HFF-Myc (cell line): ENCODE results near the gene E2F2.

Source experiments
- DNase-seq: peaks from one replicate; pipeline ENCODE4 v3.0.0-alpha.2; 2011; ENCODE audit warnings: low read depth; ENCODE audit errors: extremely low read depth
- H3K4me3 ChIP-seq: replicated peaks from 2 replicates; pipeline ENCODE4 v1.5.1; 2011; ENCODE audit warnings: low read depth, mild to moderate bottlenecking, control low read depth, low read length
- CTCF ChIP-seq: IDR thresholded peaks from 2 replicates; pipeline ENCODE4 v1.5.1; 2012; ENCODE audit warnings: mild to moderate bottlenecking, low read depth, low read length, control low read depth; ENCODE audit errors: missing control alignments

The E2F2 gene

GRCh38 chr1:23563003-23563402 is 32.0 kb upstream of the E2F2 start:
- no peak for DNase-seq
- no peak for TF ChIP-seq CTCF
- H3K4me3 ChIP-seq = no peak overlapping the region

GRCh38 chr1:23562137-23562876 is 31.3 kb upstream of the E2F2 start:
- no peak for TF ChIP-seq CTCF

GRCh38 chr1:23561813-23562100 is 30.7 kb upstream of the E2F2 start:
- TF ChIP-seq CTCF = no peak
- no peak overlapping the region for H3K4me3 ChIP-seq

More at GRCh38 chr1:23562137-23562876, 31.3 kb upstream of the E2F2 start:
- peak; percentile 89 for DNase-seq
- no peak overlapping the region for H3K4me3 ChIP-seq

GRCh38 chr1:23561076-23561812 is 30.2 kb upstream of the E2F2 start:
- H3K4me3 ChIP-seq = no peak overlapping the region
- no peak for TF ChIP-seq CTCF
- no peak for DNase-seq

More at GRCh38 chr1:23561813-23562100, 30.7 kb upstream of the E2F2 start:
- no peak for DNase-seq

- no peak for DNase-seq
- H3K4me3 ChIP-seq = peak overlapping the region; percentile 60
- no peak for TF ChIP-seq CTCF
Observed at GRCh38 chr1:23559985-23560741, 29.1 kb upstream of the E2F2 start.

- DNase-seq = peak; percentile 84
- peak within 1 kb of the TSS; percentile 60 for H3K4me3 ChIP-seq
- TF ChIP-seq CTCF = no peak
Observed at GRCh38 chr1:23559136-23559984, 28.3 kb upstream of the E2F2 start, which contains the start of gene ID3. Gene ID3, minus strand, starts transcription at chr1:23559501. Its CDS starts 75 bp downstream, at chr1:23559426.
